Endodermal cell (in vitro differentiated cells): ENCODE data around the gene PRRT3. TPM values are rescaled to one million over a fixed set of nuclear protein-coding genes. Genes with fewer than 3 reads are reported as not detected.

ENCODE experiments used
- DNase-seq: peaks from one replicate; pipeline ENCODE4 v3.0.0-alpha.2; 2017
- H3K27ac ChIP-seq: 2 replicates; pipeline ENCODE4 v1.5.1; 2013; ENCODE audit warnings: mild to moderate bottlenecking, low read depth, low read length, moderate library complexity
- H3K27me3 ChIP-seq: 2 replicates; pipeline ENCODE4 v1.6.1; 2013; ENCODE audit warnings: mild to moderate bottlenecking, low read length, moderate library complexity; ENCODE audit not compliant: insufficient read depth, control insufficient read depth, poor library complexity, severe bottlenecking
- H3K36me3 ChIP-seq: 2 replicates; pipeline ENCODE4 v1.7.0; 2013; ENCODE audit warnings: mild to moderate bottlenecking, low read length, moderate library complexity; ENCODE audit not compliant: control insufficient read depth, insufficient read depth
- H3K4me1 ChIP-seq: one replicate; pipeline ENCODE4 v1.7.0; 2013; ENCODE audit warnings: low read length; ENCODE audit not compliant: control insufficient read depth, insufficient read depth
- H3K4me3 ChIP-seq: 2 replicates; pipeline ENCODE4 v1.5.1; 2013; ENCODE audit warnings: mild to moderate bottlenecking, low read length, moderate library complexity
- H3K9ac ChIP-seq: 2 replicates; pipeline ENCODE4 v1.6.1; 2013; ENCODE audit warnings: mild to moderate bottlenecking, low read length, moderate library complexity; ENCODE audit not compliant: poor library complexity, severe bottlenecking; ENCODE audit errors: extremely low read depth
- H3K9me3 ChIP-seq: 2 replicates; pipeline ENCODE4 v1.6.1; 2013; ENCODE audit warnings: mild to moderate bottlenecking, low read length, moderate library complexity; ENCODE audit not compliant: control insufficient read depth
- H3K27ac Mint-ChIP-seq: 2 replicates; pipeline ENCODE4 v1.8.0; 2020; ENCODE audit warnings: mixed read lengths
- H3K27me3 Mint-ChIP-seq: 2 replicates; pipeline ENCODE4 v1.8.0; 2021; ENCODE audit warnings: mild to moderate bottlenecking, mixed read lengths; ENCODE audit not compliant: insufficient read depth
- H3K36me3 Mint-ChIP-seq: 2 replicates; pipeline ENCODE4 v1.8.0; 2020; ENCODE audit warnings: low read depth, mixed read lengths
- H3K4me1 Mint-ChIP-seq: 2 replicates; pipeline ENCODE4 v1.8.0; 2020; ENCODE audit warnings: mixed read lengths
- H3K4me3 Mint-ChIP-seq: 2 replicates; pipeline ENCODE4 v1.8.0; 2020; ENCODE audit warnings: mild to moderate bottlenecking, moderate library complexity, mixed read lengths
- H3K9me3 Mint-ChIP-seq: 2 replicates; pipeline ENCODE4 v1.8.0; 2020; ENCODE audit warnings: mild to moderate bottlenecking, mixed read lengths
- WGBS, 2 experiments: methylation state at CpG; one replicate each; pipeline versions ENCODE4 v1.1.5 to v1.1.7; 2013; ENCODE audit warnings: missing lambda C conversion rate in 2 of 2, mixed read lengths in 1 of 2; ENCODE audit not compliant: insufficient coverage in 1 of 2, insufficient read length in 1 of 2; 5-methylcytosine and 5-hydroxymethylcytosine counted together
- total RNA-seq, 2 donors: library from RNA; stranded (reverse); fragmentation: NEBNext Ultra II Directional in 1 of 2; extraction: Animal tissue kit (Norgen Biotek cat#: 25700) in 1 of 2; gene quantifications; 2 replicates in 1 of 2; 3 replicates in 1 of 2; pipeline ENCODE4 v1.2.1, GENCODE V29; 2021
- TF ChIP-seq, protein P1 (sequence below): fragments of 200-600 bp; sonication (generic); conservative IDR thresholded peaks from 2 replicates; pipeline ENCODE4 v1.5.0; 2021; ENCODE audit warnings: antibody characterized with exemption, mild to moderate bottlenecking

PRRT3 gene
- total RNA-seq, 2 donors from 2014 or later: 7.4 to 11.3 TPM

- H3K4me3 ChIP-seq: no peak overlapping the region
- 62 to 66% methylated on average over 6 to 7 of the region's 7 CpGs for WGBS, 2 experiments
- Mint-ChIP-seq H3K4me3 (peak overlapping the region; percentile 62), H3K4me1 (peaks cover 13% of the 10 kb centered on the region), H3K9me3 (no peaks in the 10 kb centered on the region), H3K27me3 (peaks cover 19% of the 10 kb centered on the region), H3K36me3 (peaks cover 4% of the 10 kb centered on the region), H3K27ac (no peak overlapping the region)
- no peak overlapping the region for H3K9ac ChIP-seq
- H3K4me1 ChIP-seq: no peaks in the 10 kb centered on the region
- H3K9me3 ChIP-seq: no peaks in the 10 kb centered on the region
- DNase-seq: no peak
- H3K36me3 ChIP-seq: no peaks in the 10 kb centered on the region
- H3K27me3 ChIP-seq: no peaks in the 10 kb centered on the region
- no peak overlapping the region for H3K27ac ChIP-seq
- TF ChIP-seq, protein P1, sequence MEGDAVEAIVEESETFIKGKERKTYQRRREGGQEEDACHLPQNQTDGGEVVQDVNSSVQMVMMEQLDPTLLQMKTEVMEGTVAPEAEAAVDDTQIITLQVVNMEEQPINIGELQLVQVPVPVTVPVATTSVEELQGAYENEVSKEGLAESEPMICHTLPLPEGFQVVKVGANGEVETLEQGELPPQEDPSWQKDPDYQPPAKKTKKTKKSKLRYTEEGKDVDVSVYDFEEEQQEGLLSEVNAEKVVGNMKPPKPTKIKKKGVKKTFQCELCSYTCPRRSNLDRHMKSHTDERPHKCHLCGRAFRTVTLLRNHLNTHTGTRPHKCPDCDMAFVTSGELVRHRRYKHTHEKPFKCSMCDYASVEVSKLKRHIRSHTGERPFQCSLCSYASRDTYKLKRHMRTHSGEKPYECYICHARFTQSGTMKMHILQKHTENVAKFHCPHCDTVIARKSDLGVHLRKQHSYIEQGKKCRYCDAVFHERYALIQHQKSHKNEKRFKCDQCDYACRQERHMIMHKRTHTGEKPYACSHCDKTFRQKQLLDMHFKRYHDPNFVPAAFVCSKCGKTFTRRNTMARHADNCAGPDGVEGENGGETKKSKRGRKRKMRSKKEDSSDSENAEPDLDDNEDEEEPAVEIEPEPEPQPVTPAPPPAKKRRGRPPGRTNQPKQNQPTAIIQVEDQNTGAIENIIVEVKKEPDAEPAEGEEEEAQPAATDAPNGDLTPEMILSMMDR: no peak
Observed at GRCh38 chr3:9951126-9951525, 1.1 kb downstream of the PRRT3 start.

GRCh38 chr3:9949626-9950025, 2.6 kb downstream of the PRRT3 start:
- Histone ChIP-seq H3K9ac (no peak overlapping the region), H3K9me3 (no peaks in the 10 kb centered on the region), H3K4me3 (no peak overlapping the region), H3K27me3 (no peaks in the 10 kb centered on the region), H3K36me3 (no peaks in the 10 kb centered on the region), H3K4me1 (no peaks in the 10 kb centered on the region), H3K27ac (no peak overlapping the region)
- WGBS, 2 experiments: 87 to 92% methylated on average over 6 to 9 of the region's 9 CpGs
- TF ChIP-seq, protein P1: no peak
- DNase-seq: peak; percentile 32
- Mint-ChIP-seq H3K4me3 (no peak overlapping the region), H3K27ac (no peak overlapping the region), H3K4me1 (peaks cover 5% of the 10 kb centered on the region), H3K36me3 (peaks cover 4% of the 10 kb centered on the region), H3K27me3 (peaks cover 19% of the 10 kb centered on the region), H3K9me3 (no peaks in the 10 kb centered on the region)

GRCh38 chr3:9949115-9949514, 3.1 kb downstream of the PRRT3 start:
- TF ChIP-seq, protein P1: no peak
- DNase-seq: peak; percentile 31
- Histone ChIP-seq H3K27me3 (no peaks in the 10 kb centered on the region), H3K4me1 (no peaks in the 10 kb centered on the region), H3K36me3 (no peaks in the 10 kb centered on the region), H3K27ac (no peak overlapping the region), H3K9me3 (no peaks in the 10 kb centered on the region), H3K9ac (no peak overlapping the region), H3K4me3 (no peak overlapping the region)
- Mint-ChIP-seq H3K27ac (no peak overlapping the region), H3K36me3 (peaks cover 4% of the 10 kb centered on the region), H3K9me3 (no peaks in the 10 kb centered on the region), H3K27me3 (peaks cover 16% of the 10 kb centered on the region), H3K4me3 (no peak overlapping the region), H3K4me1 (no peaks in the 10 kb centered on the region)
- 84 to 98% methylated on average over 6 to 7 of the region's 7 CpGs for WGBS, 2 experiments
